ENCODE measurements around the gene PHLDA3. TPM values are rescaled to one million over a fixed set of nuclear protein-coding genes. Genes with fewer than 3 reads are reported as not detected.
A peak's percentile ranks its signal among the peaks of the same experiment; 100 is the strongest.

Gene PHLDA3
- total RNA-seq, 1 donor from 2014 or later = 77.0 TPM

- no peak for DNase-seq (ENCODE audit: low spot score)
Measured at GRCh38 chr1:201430776-201431175, 38.2 kb downstream of the PHLDA3 start.

- no peak for DNase-seq (ENCODE audit: low spot score)
Measured at GRCh38 chr1:201429736-201430501, 39.1 kb downstream of the PHLDA3 start.

GRCh38 chr1:201427963-201428362 lies 41.0 kb downstream of the PHLDA3 start:
- DNase-seq (ENCODE audit: low spot score) = no peak

- DNase-seq (ENCODE audit: low spot score) = no peak
Measured at GRCh38 chr1:201426479-201427310, 42.3 kb downstream of the PHLDA3 start.

- no peak for DNase-seq (ENCODE audit: low spot score)
Measured at GRCh38 chr1:201424146-201424545, 44.8 kb downstream of the PHLDA3 start.

- DNase-seq (ENCODE audit: low spot score) = no peak
Measured at GRCh38 chr1:201423655-201424054, 45.3 kb downstream of the PHLDA3 start.

GRCh38 chr1:201422436-201423030 lies 46.5 kb downstream of the PHLDA3 start:
- no peak for DNase-seq (ENCODE audit: low spot score)

- DNase-seq (ENCODE audit: low spot score) = no peak
Measured at GRCh38 chr1:201422026-201422425, 47.0 kb downstream of the PHLDA3 start.

GRCh38 chr1:201421041-201421440 lies 47.9 kb downstream of the PHLDA3 start:
- peak; percentile 31 for DNase-seq (ENCODE audit: low spot score)

GRCh38 chr1:201420608-201421002 lies 48.4 kb downstream of the PHLDA3 start:
- no peak for DNase-seq (ENCODE audit: low spot score)

GRCh38 chr1:201419746-201420607 lies 49.0 kb downstream of the PHLDA3 start:
- DNase-seq (ENCODE audit: low spot score) = peak; percentile 91

GRCh38 chr1:201419256-201419655 lies 49.7 kb downstream of the PHLDA3 start:
- DNase-seq (ENCODE audit: low spot score) = no peak

- no peak for DNase-seq (ENCODE audit: low spot score)
Measured at GRCh38 chr1:201418461-201418860, 50.5 kb downstream of the PHLDA3 start.

Other genes starting within 250 kb of the PHLDA3 start
- 21.9 TPM for gene PKP1, start 185.7 kb downstream of the PHLDA3 start, total RNA-seq (ENCODE audit: insufficient read depth, low replicate concordance)
- 2.6 TPM for gene TNNT2, start 91.5 kb downstream of the PHLDA3 start, total RNA-seq (ENCODE audit: insufficient read depth, low replicate concordance)
- 8.2 TPM for gene LAD1, start 69.9 kb downstream of the PHLDA3 start, total RNA-seq (ENCODE audit: insufficient read depth, low replicate concordance)
- 3.6 TPM for gene TNNI1, start 47.5 kb downstream of the PHLDA3 start, total RNA-seq (ENCODE audit: insufficient read depth, low replicate concordance)
- gene CSRP1, start 37.9 kb upstream of the PHLDA3 start, total RNA-seq (ENCODE audit: insufficient read depth, low replicate concordance) = 2,591 TPM
- 36.1 TPM for gene NAV1, start 69.9 kb upstream of the PHLDA3 start, total RNA-seq (ENCODE audit: insufficient read depth, low replicate concordance)